GM21526 (cell line): ENCODE data around the gene SSC5D.
"Not testable (repeated sequence)": the region's sequence is repeated elsewhere in the genome, so short reads cannot be mapped to it uniquely, and the experiment has no call there.

Source experiments
- ATAC-seq: cut with Tn5 transposase; IDR thresholded peaks from one replicate; pipeline ENCODE4 v1.9.1; 2021; ENCODE audit warnings: moderate library complexity; ENCODE audit not compliant: unreplicated experiment, low FRiP score

The SSC5D gene

GRCh38 chr19:55502197-55502952 is 14.1 kb downstream of the SSC5D start:
- ATAC-seq = no peak

- no peak for ATAC-seq
Observed at GRCh38 chr19:55503157-55503501, 14.9 kb downstream of the SSC5D start.

GRCh38 chr19:55503502-55504251 is 15.4 kb downstream of the SSC5D start:
- ATAC-seq = peak; percentile 83

GRCh38 chr19:55504252-55504603 is 16.0 kb downstream of the SSC5D start:
- ATAC-seq = no peak

GRCh38 chr19:55504981-55505380 is 16.7 kb downstream of the SSC5D start:
- no peak for ATAC-seq

GRCh38 chr19:55508120-55508519 is 19.9 kb downstream of the SSC5D start:
- ATAC-seq = no peak

- peak; percentile 92 for ATAC-seq
Observed at GRCh38 chr19:55516878-55517620, 28.8 kb downstream of the SSC5D start.

GRCh38 chr19:55519451-55520311 is 31.4 kb downstream of the SSC5D start:
- no peak for ATAC-seq

- no peak for ATAC-seq
Observed at GRCh38 chr19:55520691-55521292, 32.6 kb downstream of the SSC5D start.

- ATAC-seq = no peak
Observed at GRCh38 chr19:55525289-55526101, 37.3 kb downstream of the SSC5D start.

GRCh38 chr19:55526216-55527196 is 38.3 kb downstream of the SSC5D start:
- no peak for ATAC-seq

GRCh38 chr19:55527197-55528029 is 39.2 kb downstream of the SSC5D start:
- ATAC-seq = no peak

- ATAC-seq = no peak
Observed at GRCh38 chr19:55528030-55528803, 40.0 kb downstream of the SSC5D start.

- ATAC-seq = no peak
Observed at GRCh38 chr19:55529636-55530234, 41.5 kb downstream of the SSC5D start.

- ATAC-seq = no peak
Observed at GRCh38 chr19:55530996-55531395, 42.8 kb downstream of the SSC5D start.

- not testable (repeated sequence) for ATAC-seq
Observed at GRCh38 chr19:55534280-55534679, 46.0 kb downstream of the SSC5D start.
